ENCODE measurements around the gene SHB.

GRCh38 chr9:38029915-38030638 lies 39.0 kb downstream of the SHB start:
- TF ChIP-seq REST (IDR thresholded peaks at IDR 0.05; ENCODE audit: insufficient read depth in 1 of 2, low read depth in 2 of 2, low read length in 2 of 2): no peak
- TF ChIP-seq POLR2AphosphoS5 (IDR thresholded peaks at IDR 0.05; ENCODE audit: low read depth, low read length): no peak
- no peak for TF ChIP-seq TAF1 (IDR thresholded peaks at IDR 0.05; ENCODE audit: borderline replicate concordance, insufficient read depth, low read length)
